Activated naive CD4-positive, alpha-beta T cell treated with anti-CD3 and anti-CD28 coated beads, Interleukin-2, amount 10 ng/mL, durations not matched to agents 5 hours and 36 hours (primary cell): ENCODE results near the gene STOML1. TPM values are rescaled to one million over a fixed set of nuclear protein-coding genes. Genes with fewer than 3 reads are reported as not detected.

ENCODE experiments used
- total RNA-seq, 2 experiments: library from RNA; stranded (reverse); gene quantifications; one replicate each; pipeline ENCODE4 v1.2.3, GENCODE V29; 2021

STOML1 gene
- total RNA-seq: 1 to 10 TPM; 8.3 to 9.5 TPM

GRCh38 chr15:73991726-73992593, at the start of gene STOML1:
Gene STOML1 (minus strand): TSS chr15:73992295. CDS start chr15:73992223, 72 bp downstream.

GRCh38 chr15:73994413-73994883, 2.4 kb upstream of the STOML1 start, which contains the start of gene PML:
Gene PML (plus strand): TSS chr15:73994716. CDS start chr15:73994813, 97 bp downstream.

Other genes with a start within 250 kb of the STOML1 start
- gene INSYN1, start 238.9 kb downstream of the STOML1 start, total RNA-seq: not detected
- not detected for gene TBC1D21, start 118.7 kb downstream of the STOML1 start, total RNA-seq
- gene LOXL1, start 65.8 kb downstream of the STOML1 start, total RNA-seq: 1 to 10 TPM; 1.9 to 2.5 TPM
- 10 to 100 TPM; 83.8 to 92.3 TPM for gene PML, start 2.4 kb upstream of the STOML1 start, total RNA-seq
- under 1 TPM in 1 of 2 experiments, not detected in 1; 0.08 TPM for gene GOLGA6A, start 90.3 kb upstream of the STOML1 start, total RNA-seq
- gene ISLR2, start 138.3 kb upstream of the STOML1 start, total RNA-seq: not detected
- not detected for gene ISLR, start 181.4 kb upstream of the STOML1 start, total RNA-seq
- gene STRA6, start 210.5 kb upstream of the STOML1 start, total RNA-seq: not detected
- gene CCDC33, start 244.0 kb upstream of the STOML1 start, total RNA-seq: not detected